Activated CD8-positive, alpha-beta T cell treated with anti-CD3 and anti-CD28 coated beads, Interleukin-2, amount 10 ng/mL, durations not matched to agents 7 days and 5 days (primary cell): Measurements from ENCODE around the gene NTHL1. TPM values are rescaled to one million over a fixed set of nuclear protein-coding genes. Genes with fewer than 3 reads are reported as not detected.

Experiments
- ATAC-seq: fragments of 150-1000 bp; cut with Tn5 transposase; one replicate; pipeline ENCODE4 v1.10.0; 2021; ENCODE audit warnings: moderate library complexity
- CTCF ChIA-PET: fragments of 350-600 bp; sonication (Branson Sonifier 250); formaldehyde crosslinking; loops from one replicate; lab custom pipeline; 2021; ENCODE audit warnings: antibody characterized with exemption; lab: Charles Lee
- POLR2A ChIA-PET: fragments of 350-600 bp; sonication (Branson Sonifier 250); formaldehyde crosslinking; loops from one replicate; lab custom pipeline; 2021; ENCODE audit warnings: antibody characterized with exemption; lab: Charles Lee
- DNase-seq: peaks from one replicate; pipeline ENCODE4 v3.0.0-alpha.2; 2020
- H3K27ac Mint-ChIP-seq: one replicate; pipeline ENCODE4 v1.8.0; 2021; ENCODE audit warnings: mild to moderate bottlenecking, mixed read lengths
- H3K27me3 Mint-ChIP-seq: one replicate; pipeline ENCODE4 v1.8.0; 2021; ENCODE audit warnings: low read depth, mixed read lengths
- H3K36me3 Mint-ChIP-seq: one replicate; pipeline ENCODE4 v1.8.0; 2021; ENCODE audit warnings: low read depth, mixed read lengths
- H3K4me1 Mint-ChIP-seq: one replicate; pipeline ENCODE4 v1.8.0; 2021; ENCODE audit warnings: low read depth, mixed read lengths
- H3K4me3 Mint-ChIP-seq: one replicate; pipeline ENCODE4 v1.8.0; 2021; ENCODE audit warnings: mild to moderate bottlenecking, mixed read lengths
- H3K9me3 Mint-ChIP-seq: one replicate; pipeline ENCODE4 v1.8.0; 2022; ENCODE audit warnings: mixed read lengths; ENCODE audit not compliant: insufficient read depth
- total RNA-seq, 2 experiments: library from RNA; stranded (reverse); gene quantifications; one replicate each; pipeline ENCODE4 v1.2.3, GENCODE V29; 2021

NTHL1 gene
- total RNA-seq, 2 experiments from 2014 or later: 29.9 to 35.3 TPM

- POLR2A ChIA-PET: interaction anchor here (1.3 to 1.4 kb wide), 2 partner anchors 13 to 36 kb away, joined by 3 to 5 read pairs; partner anchors contain the start of gene RPS2
- no peaks in the 10 kb centered on the region for H3K27me3 Mint-ChIP-seq
- no peak overlapping the region for H3K27ac Mint-ChIP-seq
- no peak for DNase-seq
- no peak overlapping the region for H3K4me3 Mint-ChIP-seq
- H3K4me1 Mint-ChIP-seq: peaks cover 23% of the 10 kb centered on the region
- CTCF ChIA-PET: interaction anchor here (1.3 kb wide), 1 partner anchor 139 kb away, joined by 5 read pairs; no protein-coding TSS in a partner anchor
- ATAC-seq: no peak
- no peaks in the 10 kb centered on the region for H3K9me3 Mint-ChIP-seq
- H3K36me3 Mint-ChIP-seq: peaks cover 29% of the 10 kb centered on the region
Measured at GRCh38 chr16:2001035-2001434, 46.6 kb downstream of the NTHL1 start.

DNA sequence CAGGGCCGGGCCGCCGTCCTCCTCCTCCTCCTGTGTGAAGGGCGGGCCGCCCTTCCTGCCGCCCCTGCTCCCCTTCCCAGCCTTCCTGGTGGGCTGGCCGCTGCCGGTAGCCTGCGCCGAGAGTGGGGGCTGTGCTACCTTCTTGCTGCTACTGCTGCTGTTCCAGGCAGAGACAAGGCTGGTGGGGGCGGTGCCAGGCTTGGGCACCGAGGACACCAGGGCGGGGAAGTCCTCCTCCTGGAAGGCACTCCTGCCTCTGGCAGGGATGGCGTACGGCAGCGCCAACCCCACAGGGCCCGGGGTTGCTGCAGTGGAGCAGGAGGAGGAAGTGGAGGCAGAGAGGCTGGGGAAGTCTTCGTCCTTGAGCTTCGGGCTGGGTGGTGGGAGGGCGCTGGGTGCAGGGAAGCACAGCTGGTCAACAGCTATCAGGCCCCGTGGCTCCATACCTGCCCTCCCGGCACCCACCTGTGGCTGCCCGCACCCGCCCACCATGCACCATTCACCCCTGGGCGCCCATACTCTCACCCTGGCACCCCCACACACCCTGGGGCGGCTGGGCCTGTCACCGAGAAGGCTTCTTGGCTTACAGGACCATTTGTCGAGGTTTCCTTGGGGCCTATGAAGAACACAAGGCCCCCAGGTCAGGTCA is 47.6 kb downstream of the NTHL1 start:
- Mint-ChIP-seq H3K27ac (no peak overlapping the region), H3K36me3 (peaks cover 33% of the 10 kb centered on the region), H3K4me1 (peaks cover 18% of the 10 kb centered on the region), H3K9me3 (no peaks in the 10 kb centered on the region), H3K27me3 (no peaks in the 10 kb centered on the region), H3K4me3 (no peak overlapping the region)
- POLR2A ChIA-PET: interaction anchor here (1.3 to 1.4 kb wide), 2 partner anchors 12 to 35 kb away, joined by 3 to 5 read pairs; partner anchors contain the start of gene RPS2
- no peak for ATAC-seq
- CTCF ChIA-PET: interaction anchor here (1.3 kb wide), 1 partner anchor 140 kb away, joined by 5 read pairs; no protein-coding TSS in a partner anchor
- no peak for DNase-seq

DNA sequence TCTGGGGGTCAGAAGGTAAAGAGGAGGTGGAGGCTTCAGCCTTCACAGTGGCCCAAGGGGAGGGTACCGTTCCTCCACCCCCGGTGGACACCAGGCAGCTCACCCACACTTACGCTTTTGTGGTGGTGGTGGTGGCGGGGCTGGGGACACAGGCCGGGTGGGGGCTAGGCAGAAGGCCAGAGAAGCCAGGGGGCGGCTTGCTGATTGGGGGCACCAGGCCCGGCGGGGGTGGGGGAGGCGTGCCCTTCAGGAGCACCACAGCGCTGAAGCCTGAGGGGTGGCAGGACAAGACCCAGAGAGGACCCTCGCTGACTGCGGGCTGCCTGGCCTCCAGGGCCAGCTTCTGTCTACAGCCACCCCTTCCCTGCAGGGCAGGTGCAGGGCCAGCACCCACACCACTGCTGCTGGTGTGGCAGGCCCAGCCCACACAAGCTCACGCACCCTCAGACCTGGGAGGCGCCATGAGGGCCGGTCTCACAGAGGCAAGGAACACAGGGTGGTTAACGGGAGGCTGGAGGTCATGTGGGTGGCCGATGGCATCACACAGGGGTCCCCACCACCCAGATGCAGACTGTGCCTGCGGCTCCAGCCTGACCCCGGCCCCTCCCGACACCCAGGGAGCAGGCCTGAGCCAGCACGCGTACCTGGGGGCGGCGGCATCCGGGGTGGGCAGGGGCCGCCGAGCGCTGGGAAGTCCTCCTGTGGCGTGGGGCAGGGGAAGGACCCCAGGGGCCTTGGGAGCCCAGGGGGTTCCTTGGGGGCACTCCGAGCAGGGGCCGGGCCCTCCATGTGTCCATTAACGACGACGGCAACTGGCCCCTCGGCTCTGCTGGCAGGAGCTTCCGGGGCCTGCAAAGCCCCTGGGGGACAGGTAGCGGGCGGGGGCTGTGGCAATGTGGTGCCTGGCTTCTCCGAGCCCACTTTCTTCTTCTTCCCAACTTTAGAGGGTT is 48.5 kb downstream of the NTHL1 start:
- POLR2A ChIA-PET: no interaction called here
- no peaks in the 10 kb centered on the region for H3K9me3 Mint-ChIP-seq

GRCh38 chr16:1998360-1998835 is 49.2 kb downstream of the NTHL1 start:
- no peaks in the 10 kb centered on the region for H3K27me3 Mint-ChIP-seq
- no peaks in the 10 kb centered on the region for H3K9me3 Mint-ChIP-seq
- no peak overlapping the region for H3K27ac Mint-ChIP-seq
- CTCF ChIA-PET: no interaction called here
- no peak for ATAC-seq
- H3K4me3 Mint-ChIP-seq: no peak overlapping the region
- H3K36me3 Mint-ChIP-seq: peaks cover 31% of the 10 kb centered on the region
- POLR2A ChIA-PET: no interaction called here
- no peak for DNase-seq
- peaks cover 15% of the 10 kb centered on the region for H3K4me1 Mint-ChIP-seq

More for the DNA sequence above, 48.5 kb downstream of the NTHL1 start:
- no peak for DNase-seq
- Mint-ChIP-seq H3K27me3 (no peaks in the 10 kb centered on the region), H3K4me3 (no peak overlapping the region), H3K4me1 (peaks cover 16% of the 10 kb centered on the region), H3K27ac (no peak overlapping the region), H3K36me3 (peaks cover 31% of the 10 kb centered on the region)
- CTCF ChIA-PET: no interaction called here
- ATAC-seq: no peak

GRCh38 chr16:1997494-1998359 is 49.9 kb downstream of the NTHL1 start:
- DNase-seq (no peak), ATAC-seq (no peak)
- no peak overlapping the region for H3K27ac Mint-ChIP-seq
- POLR2A ChIA-PET: no interaction called here
- CTCF ChIA-PET: interaction anchor here (1.8 kb wide), 1 partner anchor 10 kb away, joined by 6 read pairs; no protein-coding TSS in a partner anchor
- H3K27me3 Mint-ChIP-seq: no peaks in the 10 kb centered on the region
- H3K4me1 Mint-ChIP-seq: peaks cover 15% of the 10 kb centered on the region
- no peaks in the 10 kb centered on the region for H3K9me3 Mint-ChIP-seq
- no peak overlapping the region for H3K4me3 Mint-ChIP-seq
- H3K36me3 Mint-ChIP-seq: peaks cover 31% of the 10 kb centered on the region

DNA sequence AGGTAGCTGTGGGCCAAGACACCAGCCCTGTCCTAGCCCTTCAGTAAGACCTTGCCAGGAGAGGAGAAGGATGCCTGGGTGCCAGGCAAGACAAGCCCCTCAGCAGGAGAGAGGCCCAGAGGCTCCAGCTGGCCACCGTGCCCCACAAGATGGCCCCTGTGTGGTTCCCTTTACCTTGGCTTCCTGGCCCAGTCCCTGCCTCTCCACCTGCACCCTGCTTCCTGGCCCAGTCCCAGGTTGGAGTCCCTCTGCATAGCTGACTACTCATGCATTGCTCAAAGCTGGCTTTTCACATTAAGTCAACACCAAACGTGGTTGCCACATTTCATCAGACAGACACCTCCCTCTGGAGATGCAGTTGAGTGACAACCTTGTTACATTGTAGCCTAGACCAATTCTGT is 53.9 kb downstream of the NTHL1 start:
- peaks cover 15% of the 10 kb centered on the region for H3K36me3 Mint-ChIP-seq
- no peak for ATAC-seq
- no peaks in the 10 kb centered on the region for H3K9me3 Mint-ChIP-seq
- H3K4me1 Mint-ChIP-seq: peaks cover 33% of the 10 kb centered on the region
- DNase-seq: no peak
- H3K27me3 Mint-ChIP-seq: peaks cover 7% of the 10 kb centered on the region
- POLR2A ChIA-PET: interaction anchor here (0.6 to 6.5 kb wide), 4 partner anchors 11 to 1325 kb away, joined by 3 to 44 read pairs (median 4); partner anchors contain the start of gene RPS2
- H3K4me3 Mint-ChIP-seq: no peak overlapping the region
- CTCF ChIA-PET: interaction anchor here (1.3 kb wide), 1 partner anchor 10 kb away, joined by 14 read pairs; no protein-coding TSS in a partner anchor
- peak overlapping the region; percentile 35 for H3K27ac Mint-ChIP-seq

GRCh38 chr16:1992704-1993317 is 54.8 kb downstream of the NTHL1 start:
- no peak overlapping the region for H3K27ac Mint-ChIP-seq
- H3K9me3 Mint-ChIP-seq: no peaks in the 10 kb centered on the region
- H3K36me3 Mint-ChIP-seq: peaks cover 13% of the 10 kb centered on the region
- ChIA-PET CTCF (interaction anchor here (1.1 to 3.1 kb wide), 2 partner anchors 11 to 147 kb away, joined by 6 to 21 read pairs; no protein-coding TSS in a partner anchor), POLR2A (interaction anchor here (0.5 to 6.5 kb wide), 4 partner anchors 17 to 412 kb away, joined by 3 to 44 read pairs (median 4); partner anchors contain the start of genes RPS2 and ZNF598)
- H3K27me3 Mint-ChIP-seq: peaks cover 10% of the 10 kb centered on the region
- peaks cover 33% of the 10 kb centered on the region for H3K4me1 Mint-ChIP-seq
- no peak overlapping the region for H3K4me3 Mint-ChIP-seq
- DNase-seq (no peak), ATAC-seq (no peak)

GRCh38 chr16:1991948-1992703 is 55.5 kb downstream of the NTHL1 start:
- Mint-ChIP-seq H3K27ac (no peak overlapping the region), H3K4me3 (peak overlapping the region; percentile 69), H3K9me3 (no peaks in the 10 kb centered on the region), H3K4me1 (peaks cover 30% of the 10 kb centered on the region), H3K27me3 (peaks cover 10% of the 10 kb centered on the region), H3K36me3 (peaks cover 10% of the 10 kb centered on the region)
- ATAC-seq (peak; percentile 78), DNase-seq (peak; percentile 97)
- ChIA-PET POLR2A (interaction anchor here (0.5 to 6.5 kb wide), 5 partner anchors 17 to 411 kb away, joined by 3 to 44 read pairs (median 4); partner anchors contain the start of genes RPS2, TBL3, TRAF7 and ZNF598), CTCF (interaction anchor here (1.1 to 3.1 kb wide), 2 partner anchors 11 to 148 kb away, joined by 6 to 21 read pairs; no protein-coding TSS in a partner anchor)

DNA sequence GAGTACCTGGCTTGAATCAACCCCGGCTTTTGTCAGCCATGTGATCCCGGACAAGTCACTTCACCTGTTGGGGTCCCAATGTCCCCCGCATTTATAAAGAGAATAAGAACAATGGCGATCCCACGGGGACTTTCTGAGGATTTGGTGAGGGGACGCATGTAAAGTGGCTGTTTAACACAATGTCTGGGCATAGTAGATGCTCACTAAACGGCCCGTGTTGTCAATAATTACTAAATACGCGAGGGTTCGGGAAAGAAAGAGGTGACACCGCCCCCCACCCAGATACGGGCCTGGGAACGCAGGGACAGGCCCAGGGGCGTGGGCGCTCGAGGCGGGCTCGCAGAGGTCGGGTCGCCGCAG is 56.1 kb downstream of the NTHL1 start:
- Mint-ChIP-seq H3K4me3 (peak overlapping the region; percentile 69), H3K36me3 (peaks cover 12% of the 10 kb centered on the region), H3K27me3 (peaks cover 10% of the 10 kb centered on the region), H3K9me3 (no peaks in the 10 kb centered on the region), H3K4me1 (peaks cover 25% of the 10 kb centered on the region), H3K27ac (peak overlapping the region; percentile 78)
- DNase-seq (no peak), ATAC-seq (no peak)
- CTCF ChIA-PET: interaction anchor here (1.1 to 3.1 kb wide), 3 partner anchors 12 to 156 kb away, joined by 3 to 21 read pairs (median 6); no protein-coding TSS in a partner anchor
- POLR2A ChIA-PET: interaction anchor here (1.1 to 6.5 kb wide), 5 partner anchors 13 to 164 kb away, joined by 4 to 44 read pairs (median 5); partner anchors contain the start of genes RPS2, TBL3 and TRAF7
